Cardiac fibroblast (primary cell): ENCODE measurements around the gene MYL10.

Experiments
- DNase-seq, 2 donors: peaks; one replicate each; pipeline versions ENCODE4 v3.0.0 to v3.0.0-alpha.2; 2010; ENCODE audit warnings: low read depth in 2 of 2
- H3K4me3 ChIP-seq, 2 donors: replicated peaks in 1 of 2; 1 replicate in 1 of 2; 2 replicates in 1 of 2; pipeline ENCODE4 v1.5.1; 2011; ENCODE audit warnings: low read depth in 2 of 2, low read length in 2 of 2, mild to moderate bottlenecking in 2 of 2, moderate library complexity in 1 of 2
- TF ChIP-seq, protein P1 (sequence below): IDR thresholded peaks from one replicate; pipeline ENCODE4 v1.5.1; 2011; ENCODE audit warnings: low read depth, mild to moderate bottlenecking, low read length, inconsistent platforms

MYL10 gene

DNA sequence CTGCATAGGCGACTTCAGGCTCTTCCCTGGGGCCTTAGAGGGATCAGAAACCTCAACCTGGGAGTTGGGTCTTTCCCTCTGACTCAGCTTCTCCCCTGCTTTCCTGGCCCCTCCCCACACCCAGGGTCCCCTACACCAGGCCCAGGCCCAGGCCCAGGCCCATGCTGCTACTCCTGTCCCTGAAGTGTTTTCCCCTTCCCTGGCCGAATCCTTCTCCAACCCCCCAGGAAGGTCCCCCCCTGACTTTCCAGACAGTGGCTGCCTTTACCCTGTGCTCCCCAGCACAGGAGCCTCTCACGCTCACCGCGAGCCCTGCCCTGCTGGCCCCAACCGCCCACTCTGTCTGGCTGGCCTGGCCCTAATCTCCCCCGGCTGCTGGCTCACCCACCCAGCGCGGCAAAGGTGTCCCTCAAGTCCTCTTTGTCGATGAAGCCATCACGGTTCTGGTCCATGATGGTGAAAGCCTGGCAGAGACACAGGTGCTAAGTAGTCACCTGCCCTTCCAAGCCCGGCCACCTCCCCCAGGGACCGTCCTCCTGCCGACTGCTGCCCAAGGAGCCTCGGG, 6.4 kb downstream of the MYL10 start:
- DNase-seq = no peak
- no peak overlapping the region for H3K4me3 ChIP-seq
- TF ChIP-seq, protein P1, sequence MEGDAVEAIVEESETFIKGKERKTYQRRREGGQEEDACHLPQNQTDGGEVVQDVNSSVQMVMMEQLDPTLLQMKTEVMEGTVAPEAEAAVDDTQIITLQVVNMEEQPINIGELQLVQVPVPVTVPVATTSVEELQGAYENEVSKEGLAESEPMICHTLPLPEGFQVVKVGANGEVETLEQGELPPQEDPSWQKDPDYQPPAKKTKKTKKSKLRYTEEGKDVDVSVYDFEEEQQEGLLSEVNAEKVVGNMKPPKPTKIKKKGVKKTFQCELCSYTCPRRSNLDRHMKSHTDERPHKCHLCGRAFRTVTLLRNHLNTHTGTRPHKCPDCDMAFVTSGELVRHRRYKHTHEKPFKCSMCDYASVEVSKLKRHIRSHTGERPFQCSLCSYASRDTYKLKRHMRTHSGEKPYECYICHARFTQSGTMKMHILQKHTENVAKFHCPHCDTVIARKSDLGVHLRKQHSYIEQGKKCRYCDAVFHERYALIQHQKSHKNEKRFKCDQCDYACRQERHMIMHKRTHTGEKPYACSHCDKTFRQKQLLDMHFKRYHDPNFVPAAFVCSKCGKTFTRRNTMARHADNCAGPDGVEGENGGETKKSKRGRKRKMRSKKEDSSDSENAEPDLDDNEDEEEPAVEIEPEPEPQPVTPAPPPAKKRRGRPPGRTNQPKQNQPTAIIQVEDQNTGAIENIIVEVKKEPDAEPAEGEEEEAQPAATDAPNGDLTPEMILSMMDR = no peak

GRCh38 chr7:101620991-101621390, 8.1 kb downstream of the MYL10 start:
- DNase-seq = no peak
- no peak overlapping the region for H3K4me3 ChIP-seq
- TF ChIP-seq, protein P1 = no peak

DNA sequence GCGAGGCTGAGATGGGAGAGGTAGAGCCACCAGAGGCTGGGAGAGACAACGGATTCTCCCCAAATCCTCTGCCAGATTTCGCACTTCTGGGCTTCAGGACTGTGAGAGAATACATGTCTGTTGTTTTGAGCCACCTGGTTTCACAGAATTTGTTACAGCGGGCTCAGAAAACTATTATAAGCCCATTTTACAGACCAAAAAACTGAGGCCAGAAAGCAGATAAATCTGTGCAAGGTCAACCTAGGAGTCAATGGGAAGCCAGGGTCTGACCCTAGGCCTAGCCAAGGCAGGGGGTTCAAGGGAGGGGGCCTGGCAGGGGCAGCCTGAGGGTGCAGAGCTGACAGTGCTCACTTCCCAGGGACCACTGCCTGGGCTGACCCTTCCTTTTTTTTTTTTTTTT, 8.7 kb downstream of the MYL10 start:
- DNase-seq = no peak
- TF ChIP-seq, protein P1 = no peak

GRCh38 chr7:101618916-101619315, 10.2 kb downstream of the MYL10 start:
- no peak overlapping the region for H3K4me3 ChIP-seq
- DNase-seq = no peak
- TF ChIP-seq, protein P1 = no peak

More for the DNA sequence above, 8.7 kb downstream of the MYL10 start:
- no peak overlapping the region for H3K4me3 ChIP-seq

DNA sequence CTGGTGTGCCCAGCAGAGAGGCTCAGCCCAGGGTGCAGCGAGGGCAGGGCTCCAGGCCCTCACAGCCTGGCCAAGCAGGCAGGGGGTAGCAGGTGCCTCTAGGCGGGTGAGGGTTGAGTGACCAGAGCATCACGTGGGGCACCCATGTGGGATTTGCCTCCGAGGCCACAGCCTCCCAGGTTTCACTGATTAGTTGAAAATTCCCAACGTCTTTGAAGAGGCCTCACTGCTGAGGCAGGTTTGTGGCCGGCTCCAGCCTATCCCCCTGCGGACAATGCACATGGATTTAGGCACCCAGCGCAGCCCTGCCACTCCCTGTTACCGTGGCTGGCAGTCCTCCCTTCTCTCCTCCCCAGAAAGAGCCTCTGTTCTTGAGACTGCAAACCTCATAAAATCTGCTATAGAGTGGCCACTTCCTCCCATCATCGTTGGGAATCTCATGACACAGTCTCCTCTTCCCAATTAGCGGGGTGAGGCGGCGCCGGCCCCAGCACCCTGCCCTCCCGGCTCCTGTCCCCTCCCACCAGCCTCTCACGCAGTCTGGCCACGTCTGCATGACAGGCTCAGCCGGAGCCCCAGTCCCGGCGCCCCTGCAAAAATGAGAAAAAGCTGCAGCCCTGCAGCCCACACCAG, 10.8 kb downstream of the MYL10 start:
- TF ChIP-seq, protein P1 = no peak
- DNase-seq = no peak
- no peak overlapping the region for H3K4me3 ChIP-seq

GRCh38 chr7:101617451-101618206, 11.5 kb downstream of the MYL10 start:
- no peak for DNase-seq
- no peak overlapping the region for H3K4me3 ChIP-seq
- TF ChIP-seq, protein P1 = no peak
